ENCODE results near the gene PLCXD3. TPM values are rescaled to one million over a fixed set of nuclear protein-coding genes. Genes with fewer than 3 reads are reported as not detected.

Gene PLCXD3
- total RNA-seq, 1 donor, result under 0.01 TPM

DNA sequence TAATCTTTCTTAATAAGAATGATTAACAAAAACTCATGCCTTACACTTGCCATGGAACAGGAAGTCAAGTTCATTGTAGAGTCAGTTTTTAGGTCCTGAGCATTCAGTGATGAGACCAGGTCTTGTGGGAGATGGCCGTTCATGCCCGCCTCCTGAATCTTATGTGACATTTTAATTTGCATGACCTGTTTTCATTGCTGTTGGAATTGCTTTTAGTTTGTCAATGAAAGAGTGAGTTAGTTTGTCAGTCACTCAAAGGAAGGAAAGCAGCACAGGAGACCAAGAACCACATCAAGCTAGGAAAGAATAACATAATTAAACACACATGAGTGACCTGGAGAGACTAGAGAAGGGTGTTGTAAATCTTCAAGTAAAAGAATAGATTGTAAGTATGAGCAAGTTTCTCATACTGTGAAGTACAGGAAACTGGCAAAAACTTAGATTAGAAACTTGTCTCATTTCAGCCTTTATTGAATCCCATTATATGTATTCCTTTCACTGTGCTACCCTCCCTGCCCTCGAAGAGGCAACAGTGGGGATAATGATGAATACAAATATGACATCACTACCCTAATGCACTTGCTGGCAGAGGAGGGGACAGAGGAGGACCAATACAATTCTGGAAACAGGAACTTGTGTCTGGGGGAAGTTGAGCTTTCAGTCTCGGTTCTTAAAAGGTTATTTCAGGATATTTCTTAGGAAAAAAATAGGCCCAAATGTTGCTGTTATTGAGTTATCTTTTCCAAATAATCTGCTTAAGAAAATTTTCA lies 232.7 kb downstream of the PLCXD3 start:
- Histone ChIP-seq H3K4me1 (ENCODE audit: insufficient read depth, low read length) (no peaks in the 10 kb centered on the region), H3K9me3 (ENCODE audit: low read depth, low read length) (no peaks in the 10 kb centered on the region), H3K27me3 (ENCODE audit: insufficient read depth, low read length) (no peaks in the 10 kb centered on the region), H3K4me3 (ENCODE audit: low read length) (no peak overlapping the region)

DNA sequence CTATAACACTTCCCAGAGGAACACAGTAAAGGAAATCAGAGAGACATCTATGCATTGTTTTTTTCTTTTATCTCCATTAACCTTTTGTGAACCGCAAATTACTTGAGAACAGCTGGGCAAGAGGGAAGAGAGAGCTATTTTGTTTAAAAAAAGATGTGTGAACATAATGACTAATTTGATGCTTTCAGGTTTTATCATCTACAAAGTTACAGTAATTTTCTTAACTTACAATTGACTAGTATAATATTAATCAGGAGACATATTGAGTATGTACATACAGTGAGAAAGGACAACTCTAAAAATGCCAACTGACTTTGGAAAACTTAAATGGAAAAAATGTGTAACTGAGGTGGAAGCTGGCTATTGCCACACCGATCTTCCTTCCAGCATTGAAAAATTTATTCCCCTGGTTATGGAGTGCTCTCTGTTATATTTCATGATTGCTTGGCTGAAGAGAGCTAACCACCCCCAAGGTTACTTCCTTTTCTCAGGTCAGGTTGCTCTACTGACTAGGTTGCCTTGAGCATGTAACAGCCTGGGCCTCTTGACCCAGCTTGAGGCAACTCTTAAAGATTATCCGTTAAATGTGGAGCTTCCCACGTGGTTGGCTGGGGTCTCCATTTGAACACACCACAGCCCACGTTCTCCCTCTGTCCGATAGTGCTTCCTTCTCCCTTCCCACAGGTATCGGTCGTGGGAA lies 234.4 kb downstream of the PLCXD3 start:
- no peaks in the 10 kb centered on the region for H3K27me3 ChIP-seq (ENCODE audit: insufficient read depth, low read length)
- no peaks in the 10 kb centered on the region for H3K9me3 ChIP-seq (ENCODE audit: low read depth, low read length)
- no peak overlapping the region for H3K4me3 ChIP-seq (ENCODE audit: low read length)
- no peaks in the 10 kb centered on the region for H3K4me1 ChIP-seq (ENCODE audit: insufficient read depth, low read length)

GRCh38 chr5:41270423-41271251 lies 239.8 kb downstream of the PLCXD3 start:
- Histone ChIP-seq H3K4me3 (ENCODE audit: low read length) (no peak overlapping the region), H3K4me1 (ENCODE audit: insufficient read depth, low read length) (no peaks in the 10 kb centered on the region), H3K27me3 (ENCODE audit: insufficient read depth, low read length) (no peaks in the 10 kb centered on the region), H3K9me3 (ENCODE audit: low read depth, low read length) (no peaks in the 10 kb centered on the region)

- Histone ChIP-seq H3K4me3 (ENCODE audit: low read length) (no peak overlapping the region), H3K4me1 (ENCODE audit: insufficient read depth, low read length) (no peaks in the 10 kb centered on the region), H3K9me3 (ENCODE audit: low read depth, low read length) (no peaks in the 10 kb centered on the region), H3K27me3 (ENCODE audit: insufficient read depth, low read length) (no peaks in the 10 kb centered on the region)
Observed at GRCh38 chr5:41268894-41269293, 241.5 kb downstream of the PLCXD3 start.

DNA sequence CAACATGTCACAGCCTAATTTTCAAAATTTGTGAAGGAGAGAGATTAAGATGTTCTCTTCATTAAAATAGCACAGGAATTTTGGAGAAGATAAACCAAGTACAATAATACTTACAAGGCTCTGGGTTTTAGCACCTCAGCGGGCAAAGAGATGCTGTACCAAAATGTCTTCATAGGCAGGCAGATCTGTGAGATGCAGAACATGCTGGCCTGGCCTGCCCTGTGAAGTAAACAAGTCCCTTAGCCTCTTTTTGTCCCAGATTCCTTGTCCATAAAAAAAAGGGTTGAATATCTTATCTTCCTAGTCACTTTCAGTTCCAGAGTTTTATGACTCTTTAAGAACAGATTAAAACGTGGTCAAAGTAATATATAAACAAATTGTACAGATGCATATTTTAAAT lies 244.0 kb downstream of the PLCXD3 start:
- Histone ChIP-seq H3K9me3 (ENCODE audit: low read depth, low read length) (no peaks in the 10 kb centered on the region), H3K27me3 (ENCODE audit: insufficient read depth, low read length) (no peaks in the 10 kb centered on the region), H3K4me1 (ENCODE audit: insufficient read depth, low read length) (no peaks in the 10 kb centered on the region)

GRCh38 chr5:41264019-41264418 lies 246.4 kb downstream of the PLCXD3 start:
- H3K27me3 ChIP-seq (ENCODE audit: insufficient read depth, low read length), result no peaks in the 10 kb centered on the region
- H3K9me3 ChIP-seq (ENCODE audit: low read depth, low read length), result no peaks in the 10 kb centered on the region
- H3K4me1 ChIP-seq (ENCODE audit: insufficient read depth, low read length), result no peaks in the 10 kb centered on the region
- H3K4me3 ChIP-seq (ENCODE audit: low read length), result no peak overlapping the region

More for the DNA sequence above, 244.0 kb downstream of the PLCXD3 start:
- H3K4me3 ChIP-seq (ENCODE audit: low read length), result no peak overlapping the region

DNA sequence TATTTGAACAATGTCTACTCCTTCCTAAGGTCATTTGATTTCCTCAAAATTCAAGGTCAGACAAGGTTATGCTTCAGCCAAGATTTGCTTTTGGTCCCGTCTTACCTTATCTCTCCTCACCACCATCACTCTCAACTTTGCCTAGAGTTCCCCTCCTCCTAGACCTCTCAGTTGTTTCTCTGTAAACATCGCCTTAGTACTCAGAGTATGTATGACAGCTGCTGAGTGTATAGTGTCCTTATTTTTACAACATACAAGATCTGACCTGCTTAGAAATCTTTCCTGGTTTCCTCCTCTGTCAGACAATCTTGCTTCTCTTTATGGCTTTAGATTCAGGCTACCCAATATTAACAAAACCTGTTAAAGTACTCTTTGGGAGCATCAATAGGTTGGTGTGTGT lies 247.1 kb downstream of the PLCXD3 start:
- Histone ChIP-seq H3K9me3 (ENCODE audit: low read depth, low read length) (no peaks in the 10 kb centered on the region), H3K27me3 (ENCODE audit: insufficient read depth, low read length) (no peaks in the 10 kb centered on the region), H3K4me1 (ENCODE audit: insufficient read depth, low read length) (no peaks in the 10 kb centered on the region), H3K4me3 (ENCODE audit: low read length) (no peak overlapping the region)
